GM18858 (cell line): ENCODE measurements around the gene VCAM1.
"Not testable (repeated sequence)": the region's sequence is repeated elsewhere in the genome, so short reads cannot be mapped to it uniquely, and the experiment has no call there.

ENCODE experiments used
- ATAC-seq: cut with Tn5 transposase; IDR thresholded peaks from one replicate; pipeline ENCODE4 v1.9.1; 2021; ENCODE audit not compliant: unreplicated experiment

The VCAM1 gene

DNA sequence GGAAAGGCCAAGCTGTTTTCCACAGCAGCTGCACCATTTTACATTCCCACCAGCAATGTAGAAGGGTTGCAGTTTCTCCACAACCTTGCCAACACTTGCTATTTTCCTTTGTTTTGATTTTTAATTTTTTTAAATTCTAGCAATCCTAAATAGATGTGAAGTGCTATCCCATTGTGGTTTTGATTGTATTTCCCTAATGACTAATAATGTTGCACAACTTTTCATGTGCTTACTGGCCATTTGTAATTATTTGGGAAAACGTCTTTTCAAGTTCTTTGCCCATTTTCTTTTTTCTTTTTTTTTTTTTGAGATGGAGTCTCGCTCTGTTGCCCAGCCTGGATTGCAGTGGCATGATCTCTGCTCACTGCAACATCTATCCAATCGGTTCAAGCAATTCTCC is 53.9 kb downstream of the VCAM1 start:
- no peak for ATAC-seq

DNA sequence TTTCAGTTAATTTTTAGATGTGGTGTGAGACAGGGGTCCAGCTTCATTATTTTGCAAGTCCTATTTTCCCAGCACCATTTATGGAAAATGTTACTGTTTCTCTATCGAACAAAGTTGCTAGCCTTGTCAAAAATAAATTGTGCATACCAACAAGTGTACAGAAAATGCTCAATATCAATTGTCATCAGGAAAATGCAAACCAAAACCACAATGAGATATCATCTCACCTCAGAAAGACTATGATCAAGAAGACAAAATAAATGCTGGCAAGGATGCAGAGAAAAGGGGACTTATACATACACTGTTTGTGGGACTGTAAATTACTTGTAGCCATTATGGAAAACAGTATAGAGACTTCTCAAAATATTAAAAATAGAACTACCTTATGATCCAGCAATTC is 54.8 kb downstream of the VCAM1 start:
- no peak for ATAC-seq

DNA sequence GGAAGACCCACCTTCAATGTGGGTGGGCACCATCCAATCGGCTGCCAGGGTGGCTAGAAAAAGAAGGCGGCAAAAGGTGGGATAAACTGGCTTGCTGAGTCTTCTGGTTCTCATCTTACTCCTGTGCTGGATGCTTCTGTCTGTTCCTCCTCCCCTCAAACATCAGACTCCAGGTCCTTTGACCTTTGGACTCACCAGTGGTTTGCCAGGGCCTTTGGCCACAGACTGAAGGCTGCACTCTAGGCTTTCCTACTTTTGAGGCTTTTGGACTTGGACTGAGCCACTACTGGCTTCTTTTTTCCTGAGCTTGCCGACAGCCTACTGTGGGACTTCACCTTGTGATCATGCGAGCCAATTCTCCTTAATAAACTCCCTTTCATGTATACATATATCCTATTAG is 55.9 kb downstream of the VCAM1 start:
- ATAC-seq: no peak

DNA sequence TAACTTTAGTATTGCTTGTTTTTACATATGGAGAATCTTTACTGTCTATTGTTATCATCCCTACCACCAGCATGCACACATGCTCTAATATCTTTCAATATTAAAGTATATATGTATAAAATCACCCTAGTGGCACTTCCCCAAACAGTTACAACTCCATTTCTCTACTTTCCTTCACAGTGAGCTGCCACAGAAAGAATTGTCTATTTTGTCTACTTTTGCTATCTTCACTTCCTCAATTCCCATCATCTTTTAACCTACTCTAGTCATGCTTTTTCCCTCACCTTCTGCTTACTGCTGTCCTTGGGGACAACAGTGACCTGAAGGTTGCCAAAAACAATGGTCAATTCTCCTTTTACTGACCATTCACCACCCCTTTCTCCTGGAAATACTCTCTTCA is 59.2 kb downstream of the VCAM1 start:
- no peak for ATAC-seq

DNA sequence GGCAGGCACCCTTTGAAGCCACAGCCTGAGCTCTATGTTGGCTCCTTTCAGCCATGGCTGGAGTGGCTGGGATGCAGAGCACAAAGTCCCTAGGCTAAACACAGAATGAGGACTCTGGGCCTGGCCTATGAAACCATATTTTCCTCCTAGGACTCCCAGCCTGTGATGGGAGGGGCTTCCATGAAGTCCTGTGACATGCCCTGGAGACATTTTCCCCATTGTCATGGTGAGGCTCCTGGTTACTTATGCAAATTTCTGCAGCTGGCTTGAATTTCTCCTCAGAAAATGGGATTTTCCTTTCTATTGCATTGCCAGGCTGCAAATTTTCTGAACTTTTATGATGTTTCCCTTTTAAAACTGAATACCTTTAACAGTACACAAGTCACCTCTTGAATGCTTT is 61.3 kb downstream of the VCAM1 start:
- no peak for ATAC-seq

GRCh38 chr1:100781728-100782127 is 62.2 kb downstream of the VCAM1 start:
- ATAC-seq: not testable (repeated sequence)

GRCh38 chr1:100782473-100783039 is 63.0 kb downstream of the VCAM1 start:
- ATAC-seq: no peak

GRCh38 chr1:100785470-100786052 is 66.0 kb downstream of the VCAM1 start:
- ATAC-seq: no peak

DNA sequence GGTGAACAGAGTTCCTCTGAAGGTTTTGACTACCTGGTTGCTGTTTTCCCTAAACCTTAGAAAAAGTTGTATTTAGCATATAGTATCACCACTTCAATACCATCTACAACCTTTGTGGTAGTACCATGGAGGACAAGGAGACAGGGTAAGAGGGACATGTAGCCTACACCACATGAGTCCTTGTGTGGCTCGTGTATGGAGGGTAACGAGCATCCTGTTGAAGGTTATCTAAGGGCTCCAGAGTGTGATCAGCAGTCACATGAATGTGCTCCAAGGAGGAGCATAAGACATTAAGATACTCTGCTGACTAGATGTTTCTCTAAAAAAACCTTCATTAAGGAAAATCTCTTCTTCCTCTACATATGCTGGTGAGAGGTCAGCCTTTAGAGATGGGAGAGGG is 67.3 kb downstream of the VCAM1 start:
- ATAC-seq: no peak
